IMR-90 (cell line): Measurements from ENCODE around the gene CCDC102B. TPM values are rescaled to one million over a fixed set of nuclear protein-coding genes. Genes with fewer than 3 reads are reported as not detected.

ENCODE experiments used
- ATAC-seq: fragments of 200-7000 bp; cut with Tn5 transposase; 2 replicates; pipeline ENCODE4 v1.9.1; 2020; ENCODE audit warnings: low read depth, mild to moderate bottlenecking, moderate library complexity
- BruUV-seq: library from RNA; stranded (reverse); fragments of 400-500 nt; replicated peaks from 2 replicates; lab custom pipeline; 2021; lab: Mats Ljungman, UMichigan
- CTCF ChIA-PET: fragments of 300-600 bp; formaldehyde crosslinking; extraction: SDS; loops from one replicate; lab custom pipeline; 2021; ENCODE audit warnings: antibody characterized with exemption; lab: Yijun Ruan, JAX
- POLR2A ChIA-PET: fragments of 300-600 bp; sonication (Branson Sonifier 250); formaldehyde crosslinking; loops from one replicate; lab custom pipeline; 2022; ENCODE audit warnings: antibody characterized with exemption; ENCODE audit not compliant: unreplicated experiment; lab: Charles Lee
- DNase-seq: peaks from one replicate; pipeline ENCODE4 v3.0.0; 2013
- H2AFZ ChIP-seq: replicated peaks from 2 replicates; pipeline ENCODE3; 2013; ENCODE audit warnings: low read length, mild to moderate bottlenecking; ENCODE audit not compliant: poor library complexity
- H2AK5ac ChIP-seq: 2 replicates; pipeline ENCODE4 v1.6.1; 2013; ENCODE audit warnings: low read depth, low read length, inconsistent platforms
- H2AK9ac ChIP-seq: replicated peaks from 2 replicates; pipeline ENCODE3; 2013; ENCODE audit warnings: mild to moderate bottlenecking, low read depth, low read length, moderate library complexity; ENCODE audit not compliant: poor library complexity
- H2BK120ac ChIP-seq: 2 replicates; pipeline ENCODE4 v1.6.1; 2013; ENCODE audit warnings: low read depth, low read length, inconsistent platforms
- H2BK15ac ChIP-seq: 3 replicates; pipeline ENCODE4 v1.6.1; 2013; ENCODE audit warnings: low read depth, low read length, inconsistent platforms
- H2BK20ac ChIP-seq: 2 replicates; pipeline ENCODE4 v1.6.1; 2013; ENCODE audit warnings: low read depth, mild to moderate bottlenecking, inconsistent platforms, low read length, moderate library complexity
- H2BK5ac ChIP-seq: 2 replicates; pipeline ENCODE4 v1.6.1; 2013; ENCODE audit warnings: mild to moderate bottlenecking, low read depth, low read length, inconsistent platforms; ENCODE audit not compliant: poor library complexity, severe bottlenecking
- H3K14ac ChIP-seq: replicated peaks from 2 replicates; pipeline ENCODE4 v1.6.1; 2013; ENCODE audit warnings: low read depth, low read length, inconsistent platforms
- H3K18ac ChIP-seq: 2 replicates; pipeline ENCODE4 v1.6.1; 2013; ENCODE audit warnings: low read depth, low read length, control low read depth
- H3K23ac ChIP-seq: 2 replicates; pipeline ENCODE4 v1.6.1; 2013; ENCODE audit warnings: low read depth, low read length, inconsistent platforms
- H3K27ac ChIP-seq: 2 replicates; pipeline ENCODE4 v1.5.1; 2013; ENCODE audit warnings: mild to moderate bottlenecking, control low read depth, low read length; ENCODE audit not compliant: insufficient read depth
- H3K27me3 ChIP-seq: 2 replicates; pipeline ENCODE4 v1.6.1; 2013; ENCODE audit warnings: low read length; ENCODE audit not compliant: control insufficient read depth, insufficient read depth
- H3K36me3 ChIP-seq: 2 replicates; pipeline ENCODE4 v1.6.1; 2013; ENCODE audit warnings: low read length, mixed read lengths; ENCODE audit not compliant: control insufficient read depth, insufficient read depth
- H3K4ac ChIP-seq: 2 replicates; pipeline ENCODE4 v1.6.1; 2013; ENCODE audit warnings: low read depth, low read length, inconsistent platforms
- H3K4me1 ChIP-seq: 2 replicates; pipeline ENCODE4 v1.6.1; 2013; ENCODE audit warnings: low read length, mixed read lengths; ENCODE audit not compliant: control insufficient read depth, insufficient read depth
- H3K4me2 ChIP-seq: 2 replicates; pipeline ENCODE4 v1.6.1; 2013; ENCODE audit warnings: low read depth, mild to moderate bottlenecking, control low read depth, low read length, moderate library complexity
- H3K4me3 ChIP-seq: 2 replicates; pipeline ENCODE4 v1.5.1; 2013; ENCODE audit warnings: low read depth, mild to moderate bottlenecking, control low read depth, low read length, moderate library complexity; ENCODE audit not compliant: insufficient read depth
- H3K56ac ChIP-seq: 2 replicates; pipeline ENCODE4 v1.6.1; 2013; ENCODE audit warnings: low read length, inconsistent platforms; ENCODE audit not compliant: insufficient read depth; ENCODE audit errors: extremely low read depth
- H3K79me1 ChIP-seq, 2 experiments: 2 replicates each; pipeline ENCODE4 v1.6.1; 2013; ENCODE audit warnings: low read length in 2 of 2, inconsistent platforms in 1 of 2, low read depth in 1 of 2
- H3K9ac ChIP-seq: 2 replicates; pipeline ENCODE4 v1.6.1; 2013; ENCODE audit warnings: low read depth, low read length, control low read depth
- H3K9me1 ChIP-seq: 2 replicates; pipeline ENCODE4 v1.6.1; 2013; ENCODE audit warnings: low read length, inconsistent platforms; ENCODE audit not compliant: insufficient read depth
- H3K9me3 ChIP-seq: 2 replicates; pipeline ENCODE4 v1.6.1; 2013; ENCODE audit warnings: low read length; ENCODE audit not compliant: control insufficient read depth, insufficient read depth
- H4K20me1 ChIP-seq: 2 replicates; pipeline ENCODE4 v1.6.1; 2013; ENCODE audit warnings: low read length, inconsistent platforms; ENCODE audit not compliant: insufficient read depth
- H4K5ac ChIP-seq: 2 replicates; pipeline ENCODE4 v1.6.1; 2013; ENCODE audit warnings: mild to moderate bottlenecking, low read depth, low read length, control low read depth
- H4K8ac ChIP-seq, 2 experiments: 2 replicates each; pipeline ENCODE4 v1.6.1; 2013; ENCODE audit warnings: low read depth in 2 of 2, low read length in 2 of 2, control low read depth in 1 of 2, inconsistent platforms in 1 of 2
- H4K91ac ChIP-seq: 2 replicates; pipeline ENCODE4 v1.6.1; 2013; ENCODE audit warnings: low read depth, low read length, inconsistent platforms; ENCODE audit not compliant: insufficient read depth
- CEBPB ChIP-seq: IDR thresholded peaks from 2 replicates; pipeline ENCODE4 v1.6.1; 2012; ENCODE audit warnings: low read depth, low read length, improper control_type of control experiment
- MAZ ChIP-seq: IDR thresholded peaks from 2 replicates; pipeline ENCODE4 v1.6.1; 2012; ENCODE audit warnings: low read depth, mild to moderate bottlenecking, low read length, improper control_type of control experiment, moderate library complexity, borderline replicate concordance
- MXI1 ChIP-seq: IDR thresholded peaks from 2 replicates; pipeline ENCODE4 v1.6.1; 2012; ENCODE audit warnings: low read depth, mild to moderate bottlenecking, low read length, moderate library complexity, borderline replicate concordance
- WGBS, 2 experiments: methylation state at CpG; one replicate each; pipeline versions ENCODE4 v1.1.5 to v1.1.7; 2013; ENCODE audit warnings: missing lambda C conversion rate in 2 of 2; ENCODE audit not compliant: insufficient read length in 1 of 2; ENCODE audit errors: extremely low coverage in 2 of 2; 5-methylcytosine and 5-hydroxymethylcytosine counted together
- dilution Hi-C: fragments of 300-500 bp; cut with HindIII; formaldehyde crosslinking; loops from one replicate; pipeline ENCODE4 v1.14.3; 2018; ENCODE audit warnings: low sequenced_read_pairs; ENCODE audit not compliant: unreplicated experiment
- in situ Hi-C: fragments of 300-500 bp; cut with MboI; formaldehyde crosslinking; loops from 3 replicates; pipeline ENCODE4 v1.14.3; 2019; ENCODE audit warnings: low sequenced_read_pairs, inconsistent platforms, mixed read lengths
- intact Hi-C: fragments of 100-400 bp; cut with micrococcal nuclease; formaldehyde crosslinking; loops from 2 replicates; pipeline ENCODE4 v1.10.0; 2022
- polyA plus RNA-seq, 3 experiments: library from polyadenylated mRNA; depleted of rRNA; stranded (reverse); fragments of >200 nt; gene quantifications; 2 replicates each; pipeline ENCODE4 v1.2.3, GENCODE V29; 2012; ENCODE audit warnings: low replicate concordance in 1 of 3
- total RNA-seq: library from RNA; depleted of rRNA; stranded (reverse); fragments of >200 nt; gene quantifications from 2 replicates; pipeline ENCODE4 v1.2.3, GENCODE V29; 2012
- TF ChIP-seq, protein P1 (sequence below): conservative IDR thresholded peaks from 2 replicates; pipeline ENCODE4 v1.5.1; 2012; ENCODE audit warnings: mild to moderate bottlenecking, low read depth, low read length, improper control_type of control experiment

Gene CCDC102B
- total and polyA plus RNA-seq, 2 of the 4 experiments (the other 2 are of a cell fraction), result 0.54 to 1.4 TPM

GRCh38 chr18:69088973-69089372 lies 291.1 kb downstream of the CCDC102B start:
- Histone ChIP-seq H3K4ac (no peak overlapping the region), H2BK15ac (no peak overlapping the region), H3K4me3 (no peak overlapping the region), H2AK5ac (no peak overlapping the region), H3K36me3 (no peaks in the 10 kb centered on the region), H2BK20ac (no peak overlapping the region), H4K5ac (no peak overlapping the region), H3K27me3 (no peaks in the 10 kb centered on the region; the same call in 1 of the 2 replicates), H2BK5ac (no peak overlapping the region), H3K23ac (no peak overlapping the region), H3K79me1 (no peaks in the 10 kb centered on the region), H3K9me1 (no peaks in the 10 kb centered on the region), H3K4me1 (no peaks in the 10 kb centered on the region), H3K9me3 (no peaks in the 10 kb centered on the region), H3K18ac (no peak overlapping the region), H3K27ac (no peak overlapping the region), H3K9ac (no peak overlapping the region), H3K14ac (no peak overlapping the region), H2AFZ (no peak overlapping the region), H2BK120ac (no peak overlapping the region), H3K4me2 (no peak overlapping the region), H2AK9ac (no peak overlapping the region), H4K20me1 (no peaks in the 10 kb centered on the region), H4K91ac (no peak overlapping the region), H4K8ac (no peak overlapping the region), H3K56ac (no peak overlapping the region)
- DNase-seq (no peak), ATAC-seq (no peak)
- no CpG with 5 or more reads among the region's 2 CpGs for WGBS, 2 experiments
- CTCF ChIA-PET, result no interaction called here
- intact Hi-C loops, result no loop called here
- dilution Hi-C loops, result no loop called here
- no TSS peak for BruUV-seq
- in situ Hi-C loops, result no loop called here
- POLR2A ChIA-PET, result no interaction called here
- TF ChIP-seq, protein P1, sequence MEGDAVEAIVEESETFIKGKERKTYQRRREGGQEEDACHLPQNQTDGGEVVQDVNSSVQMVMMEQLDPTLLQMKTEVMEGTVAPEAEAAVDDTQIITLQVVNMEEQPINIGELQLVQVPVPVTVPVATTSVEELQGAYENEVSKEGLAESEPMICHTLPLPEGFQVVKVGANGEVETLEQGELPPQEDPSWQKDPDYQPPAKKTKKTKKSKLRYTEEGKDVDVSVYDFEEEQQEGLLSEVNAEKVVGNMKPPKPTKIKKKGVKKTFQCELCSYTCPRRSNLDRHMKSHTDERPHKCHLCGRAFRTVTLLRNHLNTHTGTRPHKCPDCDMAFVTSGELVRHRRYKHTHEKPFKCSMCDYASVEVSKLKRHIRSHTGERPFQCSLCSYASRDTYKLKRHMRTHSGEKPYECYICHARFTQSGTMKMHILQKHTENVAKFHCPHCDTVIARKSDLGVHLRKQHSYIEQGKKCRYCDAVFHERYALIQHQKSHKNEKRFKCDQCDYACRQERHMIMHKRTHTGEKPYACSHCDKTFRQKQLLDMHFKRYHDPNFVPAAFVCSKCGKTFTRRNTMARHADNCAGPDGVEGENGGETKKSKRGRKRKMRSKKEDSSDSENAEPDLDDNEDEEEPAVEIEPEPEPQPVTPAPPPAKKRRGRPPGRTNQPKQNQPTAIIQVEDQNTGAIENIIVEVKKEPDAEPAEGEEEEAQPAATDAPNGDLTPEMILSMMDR, result no peak
- TF ChIP-seq MAZ (no peak), CEBPB (peak; percentile 83), MXI1 (no peak)
